Activated effector memory CD4-positive, alpha-beta T cell treated with Interleukin-2 at 50 U/mL for 16 hours (primary cell): Measurements from ENCODE around the gene MPHOSPH8.

ENCODE experiments used
- DNase-seq: peaks from one replicate; pipeline ENCODE4 v3.0.0-alpha.2; 2020

MPHOSPH8 gene

DNA sequence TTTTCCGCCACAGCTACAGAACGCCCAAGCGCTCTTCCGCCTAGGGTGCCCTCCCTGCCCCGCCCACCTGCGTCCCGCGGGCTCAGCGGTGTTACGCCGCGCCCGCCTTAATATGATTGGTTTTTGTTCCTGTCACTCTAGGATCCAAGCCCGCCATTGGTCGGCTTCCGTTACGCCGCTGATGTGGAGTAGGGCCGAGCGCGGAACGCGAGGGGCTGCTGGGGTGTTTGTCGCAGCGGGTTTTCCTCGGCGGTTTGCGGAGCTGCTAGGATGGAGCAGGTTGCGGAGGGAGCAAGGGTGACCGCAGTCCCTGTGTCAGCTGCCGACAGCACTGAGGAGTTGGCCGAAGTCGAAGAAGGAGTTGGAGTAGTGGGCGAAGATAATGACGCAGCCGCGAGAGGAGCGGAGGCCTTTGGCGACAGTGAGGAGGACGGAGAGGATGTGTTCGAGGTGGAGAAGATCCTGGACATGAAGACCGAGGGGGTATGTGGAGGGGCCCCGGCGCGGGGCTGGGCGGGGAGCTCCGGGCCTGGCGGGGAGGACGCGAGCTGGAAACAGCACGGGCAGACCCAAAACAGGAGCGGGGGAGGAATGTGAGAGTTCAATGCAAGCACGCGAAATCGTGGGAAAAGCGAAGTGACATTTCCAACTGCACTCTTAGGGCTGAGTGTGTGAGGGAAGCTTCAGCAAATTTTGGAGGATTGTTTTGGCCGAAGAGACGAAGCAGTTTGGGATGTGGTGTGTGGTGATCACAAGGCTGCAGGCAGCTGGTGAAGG is at the start of gene MPHOSPH8:
MPHOSPH8 (plus strand) TSS at position 181 of the 777 bp plus-strand sequence; CDS start at position 271, 90 bp downstream.
- peak; percentile 91 for DNase-seq

- peak; percentile 71 for DNase-seq
These were observed 46.4 kb upstream of the MPHOSPH8 start for GRCh38 chr13:19586904-19587634.

DNA sequence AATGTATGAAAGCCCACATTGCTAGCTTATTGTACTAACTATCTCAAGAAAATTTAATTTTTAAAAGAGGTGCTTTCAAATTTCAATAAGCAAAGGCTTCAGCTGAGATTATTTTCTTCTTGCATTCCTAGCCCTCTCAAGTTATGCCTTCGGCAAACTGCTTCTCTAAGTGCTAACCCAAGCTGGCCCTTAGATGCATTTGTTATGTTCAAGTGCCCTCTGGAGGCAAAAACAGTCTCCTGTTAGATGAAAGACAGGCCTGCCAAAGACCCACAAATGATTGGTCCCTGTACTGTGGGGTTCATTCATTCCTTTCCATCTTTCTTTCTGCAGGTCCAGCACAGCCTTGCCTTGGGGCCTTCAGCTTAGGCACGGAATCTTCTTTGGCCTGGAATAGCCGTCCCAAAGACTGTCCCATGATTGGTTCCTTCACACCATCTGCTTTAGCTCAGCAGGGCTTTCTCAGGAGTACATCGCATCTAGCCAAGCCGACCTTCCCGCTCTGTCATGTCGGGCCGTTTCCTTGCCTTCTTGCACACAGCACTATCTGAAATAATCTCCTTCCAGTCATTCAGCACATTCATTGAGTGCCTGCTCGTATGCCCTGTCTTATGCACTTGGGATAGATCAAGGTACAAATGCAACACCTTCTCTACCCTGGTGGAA is 45.7 kb upstream of the MPHOSPH8 start:
- no peak for DNase-seq

DNA sequence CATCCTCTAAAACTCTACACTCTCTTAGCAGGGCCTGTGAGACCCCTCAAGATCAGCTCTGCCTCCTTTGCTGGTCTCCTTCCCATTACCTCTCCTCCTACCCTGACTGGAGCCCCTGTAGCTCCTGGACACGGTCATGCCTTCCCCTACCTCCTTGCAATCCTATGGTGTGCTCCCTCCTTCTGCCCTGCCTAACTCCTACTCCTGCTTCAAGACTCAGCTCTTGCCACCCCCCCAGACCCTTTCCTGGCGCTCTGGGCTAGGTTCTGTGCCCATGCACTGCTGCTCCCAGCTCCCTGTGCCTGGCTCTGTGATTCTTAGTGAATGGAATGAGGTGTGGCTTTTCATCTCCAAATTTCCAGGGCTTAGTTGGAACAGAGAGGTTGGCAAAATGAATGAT is 44.1 kb upstream of the MPHOSPH8 start:
- no peak for DNase-seq

DNA sequence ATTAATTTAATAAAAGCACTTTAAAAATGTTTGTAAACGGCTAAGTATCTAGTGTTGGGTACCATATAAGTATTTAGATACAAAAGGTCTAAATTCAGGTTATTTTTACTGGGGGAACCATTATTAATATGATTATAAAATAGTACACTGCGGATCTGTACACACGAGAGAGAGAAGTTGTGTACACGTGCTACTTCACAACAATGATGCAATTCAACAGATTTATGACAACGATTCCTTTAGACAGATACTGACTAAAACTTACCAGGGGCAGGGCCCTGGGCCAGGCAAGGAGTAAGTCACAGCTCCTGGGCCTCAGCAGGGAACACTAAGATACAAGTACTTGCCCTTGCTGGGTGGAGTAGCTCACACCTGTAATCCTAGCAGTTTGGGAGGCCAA is 43.0 kb upstream of the MPHOSPH8 start:
- DNase-seq: no peak

GRCh38 chr13:19591864-19592263 is 41.6 kb upstream of the MPHOSPH8 start:
- DNase-seq: no peak

DNA sequence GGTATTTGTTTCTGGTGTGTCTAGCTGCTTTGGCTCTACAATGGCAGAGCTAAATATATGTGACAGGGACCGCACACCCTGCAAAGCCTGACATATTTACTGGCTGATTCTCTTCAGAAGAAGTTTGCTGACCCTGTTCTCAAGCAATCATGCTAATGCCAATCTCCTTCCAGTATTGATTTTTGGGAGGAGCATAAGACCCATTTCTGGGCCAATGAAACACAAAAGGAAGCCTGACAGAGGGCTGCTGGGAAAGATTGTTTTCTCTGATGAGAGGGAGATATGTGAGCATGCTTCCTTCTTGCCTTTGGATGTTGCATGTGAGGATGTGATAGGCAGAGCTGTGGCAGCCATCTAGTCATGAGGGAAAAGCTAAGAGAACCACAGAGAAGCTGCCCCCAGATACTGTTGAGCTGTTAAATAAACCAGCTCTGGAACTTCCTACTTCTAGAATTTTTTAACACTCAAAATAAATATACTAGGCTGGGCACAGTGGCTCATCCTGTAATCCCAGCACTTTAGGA is 40.7 kb upstream of the MPHOSPH8 start:
- DNase-seq: no peak

DNA sequence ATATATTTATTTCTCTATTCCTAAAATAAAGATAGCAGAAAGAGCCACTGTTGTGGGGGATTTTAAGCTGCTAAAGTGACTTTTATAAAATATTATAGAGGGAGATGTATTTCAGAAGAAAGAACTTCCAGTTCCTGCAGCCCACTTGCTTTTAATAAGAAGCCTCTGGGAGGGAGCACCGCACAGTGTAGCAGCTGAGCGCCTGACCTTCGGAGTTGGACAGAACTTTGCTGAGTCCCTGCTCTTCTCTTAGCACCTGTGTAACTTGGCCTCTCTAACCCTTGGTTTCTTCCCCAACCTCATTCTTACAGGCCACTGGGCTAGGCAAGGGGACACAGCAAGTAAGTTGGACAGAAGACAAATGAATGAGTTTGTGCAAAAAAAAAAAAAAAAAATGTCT is 37.4 kb upstream of the MPHOSPH8 start:
- DNase-seq: no peak

GRCh38 chr13:19596960-19597361 is 36.5 kb upstream of the MPHOSPH8 start:
- DNase-seq: no peak

DNA sequence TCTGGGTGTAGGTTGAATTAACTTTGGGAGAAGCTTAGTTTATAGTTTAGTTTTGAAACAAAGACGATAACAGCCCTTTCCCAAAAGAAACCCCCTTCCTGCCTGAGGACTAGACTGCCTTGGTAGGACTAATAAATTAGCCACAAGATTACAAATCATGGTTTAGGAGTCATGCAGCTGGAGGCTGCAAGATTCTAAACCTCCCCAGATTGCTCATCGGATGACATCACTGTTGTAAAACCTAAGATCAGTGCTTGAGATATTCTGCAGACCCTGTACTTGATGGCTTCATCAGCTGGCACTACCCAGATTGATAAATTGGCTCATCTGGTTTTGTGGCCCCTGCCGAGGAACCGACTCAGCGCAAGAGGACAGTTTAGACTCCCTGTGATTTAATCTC is 35.9 kb upstream of the MPHOSPH8 start:
- DNase-seq: no peak

DNA sequence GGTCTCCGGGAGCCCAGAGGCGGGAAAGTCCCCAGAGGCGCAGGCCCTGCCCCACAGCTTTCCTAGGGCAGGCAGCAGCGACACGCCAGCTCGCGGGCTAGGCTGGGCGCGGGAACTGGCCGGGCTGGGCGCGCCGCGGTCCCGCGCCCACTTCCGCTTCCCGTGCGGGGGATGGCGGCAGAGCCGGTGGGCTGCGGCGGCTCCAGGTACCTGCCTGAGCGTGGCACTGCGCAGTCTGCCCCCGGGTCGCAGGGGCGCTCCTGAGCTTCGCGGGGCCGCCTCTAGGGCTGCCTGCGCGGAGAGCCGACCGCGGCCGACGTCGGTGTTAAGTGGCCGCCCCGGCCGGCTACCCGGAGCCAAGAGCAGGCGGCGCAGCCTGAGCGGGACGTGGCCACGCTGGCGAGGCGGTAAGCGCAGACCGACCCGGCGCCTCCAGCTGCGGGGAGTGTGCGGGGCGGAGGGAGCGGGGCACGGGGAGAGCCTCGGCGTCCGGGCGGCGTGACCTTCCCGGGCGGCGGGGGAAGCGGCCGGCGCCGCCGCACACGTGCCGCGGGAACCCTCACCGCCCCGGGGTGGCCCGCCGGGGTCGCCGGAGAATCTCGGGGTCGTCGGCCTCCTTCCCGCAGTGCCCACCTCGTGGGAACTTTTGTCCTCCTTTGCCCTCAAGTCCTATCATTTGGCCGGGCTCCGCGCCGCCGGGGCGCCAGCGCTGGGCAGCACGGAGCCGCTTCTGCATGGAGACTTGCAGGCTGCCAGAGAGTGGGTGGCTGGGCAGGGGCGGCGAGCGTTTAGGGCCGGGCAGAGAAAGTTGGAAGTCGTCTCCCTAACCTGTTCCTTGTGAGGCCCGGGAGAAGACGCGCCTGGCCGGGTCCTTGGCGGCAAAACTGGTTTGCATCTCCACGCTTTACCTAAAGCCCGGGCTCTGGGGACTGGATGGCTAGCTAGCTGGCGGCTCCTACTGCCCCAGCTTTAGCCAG is 31.4 kb upstream of the MPHOSPH8 start:
- DNase-seq: no peak

GRCh38 chr13:19604306-19604705 is 29.2 kb upstream of the MPHOSPH8 start:
- no peak for DNase-seq

- DNase-seq: no peak
These were observed 28.1 kb upstream of the MPHOSPH8 start for GRCh38 chr13:19605161-19605955.

DNA sequence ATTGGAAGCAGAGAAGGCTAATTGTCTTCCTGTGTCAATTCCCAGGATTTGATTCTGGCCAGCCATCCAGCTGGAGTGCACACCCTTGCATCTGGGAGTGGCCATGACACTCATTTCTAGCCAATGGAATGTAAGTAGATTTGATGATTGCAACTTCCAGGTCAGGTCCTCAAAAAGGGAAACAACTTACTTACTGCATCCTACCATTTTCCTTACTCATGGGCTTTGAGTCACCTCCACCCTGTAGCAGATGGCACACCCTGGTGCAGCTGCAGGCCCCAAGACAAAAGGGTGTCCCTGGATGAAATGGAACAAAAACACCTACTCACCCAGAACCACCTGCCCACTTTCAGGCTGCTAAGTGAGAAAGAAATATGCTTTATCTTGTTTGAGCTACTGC is 27.3 kb upstream of the MPHOSPH8 start:
- DNase-seq: no peak

DNA sequence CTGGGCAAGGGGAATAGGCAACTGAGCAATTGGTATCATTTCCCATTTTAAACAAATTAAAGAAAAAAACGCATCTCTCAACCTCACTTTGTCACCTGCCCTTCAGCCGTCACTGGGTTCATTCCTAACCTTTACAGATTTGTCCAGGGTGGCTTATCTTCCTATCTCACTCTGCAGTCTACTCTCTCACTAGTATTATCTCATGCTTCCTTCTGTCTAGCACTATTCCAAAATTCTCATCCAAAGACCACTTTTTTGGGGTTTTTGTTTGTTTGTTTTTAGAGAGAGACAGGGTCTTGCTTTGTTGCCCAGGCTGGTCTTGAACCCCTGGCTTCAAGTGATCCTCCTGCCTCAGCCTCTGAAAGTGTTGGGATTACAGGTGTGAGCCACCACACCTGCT is 26.7 kb upstream of the MPHOSPH8 start:
- DNase-seq: no peak

DNA sequence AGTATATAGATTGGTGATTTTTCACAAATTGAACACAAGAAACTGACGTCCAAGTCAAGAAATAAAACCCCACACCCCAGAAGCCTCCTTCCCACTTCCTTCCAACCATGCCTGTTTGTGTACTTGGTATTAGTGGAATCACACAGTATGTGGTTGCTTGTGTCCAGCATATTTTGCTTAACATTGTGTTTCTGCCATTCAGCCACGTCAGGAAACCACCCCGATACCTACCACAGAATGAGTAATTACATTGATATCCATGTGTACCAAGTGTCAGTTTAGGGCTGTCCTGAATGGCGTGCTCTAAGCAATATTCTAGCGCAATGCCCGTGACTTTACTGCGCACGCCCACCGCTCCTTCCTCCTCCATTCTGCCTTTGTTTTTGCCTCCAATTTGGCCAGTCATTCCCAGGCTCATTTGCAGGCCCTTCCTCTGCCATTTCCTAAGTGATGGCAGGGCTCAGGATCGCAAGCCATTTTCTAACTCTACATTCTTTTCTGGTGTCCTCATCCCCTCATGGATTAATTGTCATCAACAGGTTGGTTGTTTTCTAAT is 25.9 kb upstream of the MPHOSPH8 start:
- DNase-seq: no peak

DNA sequence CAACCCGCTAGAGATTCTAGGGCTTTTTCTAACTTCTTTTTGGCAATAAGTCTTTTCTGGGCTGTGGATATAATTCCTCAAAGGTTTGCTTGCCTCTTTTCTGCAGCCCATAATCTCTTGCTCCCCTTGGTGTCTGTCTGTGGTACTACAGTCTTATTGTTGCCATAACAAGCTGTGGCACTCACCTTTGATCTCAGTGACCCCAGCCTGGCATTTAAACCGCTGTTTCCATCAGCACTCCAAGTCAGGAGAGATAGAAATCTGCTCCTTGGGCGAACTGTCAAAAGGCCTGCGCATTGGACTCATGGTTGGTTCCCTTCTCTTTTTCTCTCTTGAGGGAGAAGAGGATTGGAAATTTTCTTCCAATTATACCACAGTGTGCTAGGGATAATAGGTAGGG is 14.5 kb upstream of the MPHOSPH8 start:
- DNase-seq: no peak

- no peak for DNase-seq
These were observed 11.3 kb upstream of the MPHOSPH8 start for GRCh38 chr13:19622193-19622592.

GRCh38 chr13:19624265-19624664 is 9.2 kb upstream of the MPHOSPH8 start:
- no peak for DNase-seq

GRCh38 chr13:19632915-19633478 is 462 bp upstream of the MPHOSPH8 start:
- no peak for DNase-seq

DNA sequence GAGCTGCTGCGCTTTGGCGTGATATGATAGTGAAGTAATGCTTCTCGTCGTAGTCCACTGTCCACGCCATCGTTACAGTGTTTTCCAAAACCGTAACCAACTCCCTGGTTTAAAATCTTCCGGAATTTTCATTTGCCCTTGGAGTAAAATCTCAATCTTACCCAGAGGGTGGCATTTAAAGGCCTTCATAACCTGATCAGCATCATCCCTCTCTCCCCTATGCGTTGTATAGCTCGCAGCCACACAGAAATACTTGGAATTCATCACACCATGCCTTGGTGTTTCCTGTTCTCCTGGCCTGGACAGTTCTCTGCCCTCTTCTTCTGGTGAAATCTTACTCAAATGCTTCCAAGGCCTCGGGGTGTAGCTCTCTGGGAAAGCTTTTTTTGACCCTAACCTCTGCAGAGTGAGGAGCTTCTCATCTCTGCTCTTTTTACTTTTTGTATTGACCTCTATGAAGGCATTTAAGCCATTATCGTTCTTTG is 839 bp downstream of the MPHOSPH8 start:
- DNase-seq: no peak
